Panc1 (cell line): ENCODE measurements around the gene SDC3. TPM values are rescaled to one million over a fixed set of nuclear protein-coding genes. Genes with fewer than 3 reads are reported as not detected.

ENCODE experiments used
- ATAC-seq: fragments of 200-7000 bp; cut with Tn5 transposase; 2 replicates; pipeline ENCODE4 v1.9.1; 2020; ENCODE audit warnings: mild to moderate bottlenecking, moderate library complexity
- BruUV-seq: library from RNA; stranded (reverse); fragments of 400-500 nt; replicated peaks from 2 replicates; lab custom pipeline; 2021; lab: Mats Ljungman, UMichigan
- CTCF ChIA-PET: fragments of 300-600 bp; sonication (Branson Sonifier 250); formaldehyde crosslinking; loops from one replicate; lab custom pipeline; 2022; ENCODE audit warnings: antibody characterized with exemption; lab: Charles Lee
- POLR2A ChIA-PET: fragments of 300-600 bp; sonication (Branson Sonifier 250); formaldehyde crosslinking; loops from one replicate; lab custom pipeline; 2022; ENCODE audit warnings: antibody characterized with exemption; lab: Charles Lee
- DNase-seq: peaks from one replicate; pipeline ENCODE4 v3.0.0-alpha.2; 2010; ENCODE audit warnings: low read depth, low spot score
- H3K27ac ChIP-seq: 2 replicates; pipeline ENCODE4 v1.5.1; 2011; ENCODE audit warnings: mild to moderate bottlenecking, low read length, inconsistent platforms
- H3K27me3 ChIP-seq: fragments of 200-500 bp; sonication (Bioruptor generic); 2 replicates; pipeline ENCODE4 v1.6.0; 2014; ENCODE audit warnings: low read length, inconsistent platforms; ENCODE audit not compliant: control insufficient read depth, insufficient read depth
- H3K36me3 ChIP-seq: fragments of 200-500 bp; sonication (Bioruptor generic); 2 replicates; pipeline ENCODE4 v1.5.1; 2014; ENCODE audit warnings: inconsistent platforms, mild to moderate bottlenecking, low read length, moderate library complexity; ENCODE audit not compliant: control insufficient read depth, insufficient read depth
- H3K4me1 ChIP-seq: 2 replicates; pipeline ENCODE4 v1.5.1; 2011; ENCODE audit warnings: inconsistent platforms, mild to moderate bottlenecking, low read length, moderate library complexity; ENCODE audit not compliant: control insufficient read depth, insufficient read depth
- H3K4me3 ChIP-seq, 2 experiments: 2 replicates each; pipeline ENCODE4 v1.5.1; 2011 to 2012; ENCODE audit warnings: low read depth in 2 of 2, low read length in 2 of 2, mild to moderate bottlenecking in 2 of 2, inconsistent platforms in 1 of 2, moderate library complexity in 1 of 2
- H3K9me3 ChIP-seq: fragments of 200-500 bp; sonication (Bioruptor generic); 2 replicates; pipeline ENCODE4 v1.5.1; 2014; ENCODE audit warnings: low read depth, mild to moderate bottlenecking, inconsistent platforms, low read length, moderate library complexity; ENCODE audit not compliant: control insufficient read depth, insufficient read depth
- POLR2AphosphoS5 ChIP-seq: IDR thresholded peaks from 2 replicates; pipeline ENCODE4 v1.6.1; 2012; ENCODE audit warnings: mild to moderate bottlenecking, low read depth, low read length, moderate library complexity
- SIN3A ChIP-seq: IDR thresholded peaks from 2 replicates; pipeline ENCODE4 v1.6.1; 2012; ENCODE audit warnings: low read depth, mild to moderate bottlenecking, low read length, moderate library complexity, borderline replicate concordance; ENCODE audit not compliant: insufficient read depth
- TCF7L2 ChIP-seq: IDR thresholded peaks from 2 replicates; pipeline ENCODE4 v1.6.1; 2011; ENCODE audit warnings: mild to moderate bottlenecking, low read depth, low read length, inconsistent platforms
- in situ Hi-C: cut with HindIII; loops from 2 replicates; pipeline ENCODE4 v1.10.0; 2016; ENCODE audit warnings: low sequenced_read_pairs, low pct_unique_long_range_greater_than_20kb
- intact Hi-C: fragments of 100-400 bp; cut with micrococcal nuclease; formaldehyde crosslinking; loops from one replicate; pipeline ENCODE4 v1.10.0; 2022; ENCODE audit not compliant: unreplicated experiment
- total RNA-seq: library from RNA; stranded (reverse); gene quantifications from one replicate; pipeline ENCODE4 v1.2.1, GENCODE V29; 2021; ENCODE audit not compliant: unreplicated experiment
- TF ChIP-seq, protein P1 (sequence below), 2 experiments: IDR thresholded peaks; 2 replicates each; pipeline ENCODE4 v1.6.1; 2011 to 2012; ENCODE audit warnings: low read depth in 2 of 2, control low read depth in 1 of 2, low read length in 1 of 2, mild to moderate bottlenecking in 1 of 2, moderate library complexity in 1 of 2; ENCODE audit not compliant: insufficient read depth in 1 of 2
- TF ChIP-seq, protein P2 (sequence below): fragments of 450-650 bp; IDR thresholded peaks from 2 replicates; pipeline ENCODE4 v1.5.1; 2017; ENCODE audit warnings: mild to moderate bottlenecking

Gene SDC3
- total RNA-seq, 1 experiment from 2014 or later: 36.1 TPM

DNA sequence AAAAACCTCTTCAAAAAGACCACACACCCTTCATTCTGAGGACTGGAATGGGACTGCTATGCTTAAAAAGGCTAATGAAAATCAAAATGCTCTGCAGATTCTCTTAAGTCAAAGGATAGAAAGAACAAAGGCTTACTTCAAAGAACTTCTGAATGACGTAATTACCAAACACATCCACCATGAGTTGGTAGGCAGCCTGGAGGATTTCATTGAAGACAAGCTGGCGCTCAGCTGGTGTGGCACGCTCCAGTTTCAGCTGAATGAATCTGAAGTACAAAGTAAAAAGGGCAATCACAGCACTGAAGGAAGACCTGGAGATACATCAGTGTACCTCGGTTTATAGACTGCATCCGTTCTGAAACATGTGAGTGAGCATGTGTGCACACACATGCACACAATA is 43.5 kb upstream of the SDC3 start:
- in situ Hi-C loops (no loop called here), intact Hi-C loops (no loop called here)
- ATAC-seq: no peak
- H3K9me3 ChIP-seq: no peaks in the 10 kb centered on the region
- no peak overlapping the region for H3K27ac ChIP-seq
- CTCF ChIA-PET: no interaction called here
- H3K4me1 ChIP-seq: no peaks in the 10 kb centered on the region
- H3K27me3 ChIP-seq: no peaks in the 10 kb centered on the region
- BruUV-seq: no TSS peak
- DNase-seq: no peak
- POLR2A ChIA-PET: no interaction called here
- TF ChIP-seq, protein P1, sequence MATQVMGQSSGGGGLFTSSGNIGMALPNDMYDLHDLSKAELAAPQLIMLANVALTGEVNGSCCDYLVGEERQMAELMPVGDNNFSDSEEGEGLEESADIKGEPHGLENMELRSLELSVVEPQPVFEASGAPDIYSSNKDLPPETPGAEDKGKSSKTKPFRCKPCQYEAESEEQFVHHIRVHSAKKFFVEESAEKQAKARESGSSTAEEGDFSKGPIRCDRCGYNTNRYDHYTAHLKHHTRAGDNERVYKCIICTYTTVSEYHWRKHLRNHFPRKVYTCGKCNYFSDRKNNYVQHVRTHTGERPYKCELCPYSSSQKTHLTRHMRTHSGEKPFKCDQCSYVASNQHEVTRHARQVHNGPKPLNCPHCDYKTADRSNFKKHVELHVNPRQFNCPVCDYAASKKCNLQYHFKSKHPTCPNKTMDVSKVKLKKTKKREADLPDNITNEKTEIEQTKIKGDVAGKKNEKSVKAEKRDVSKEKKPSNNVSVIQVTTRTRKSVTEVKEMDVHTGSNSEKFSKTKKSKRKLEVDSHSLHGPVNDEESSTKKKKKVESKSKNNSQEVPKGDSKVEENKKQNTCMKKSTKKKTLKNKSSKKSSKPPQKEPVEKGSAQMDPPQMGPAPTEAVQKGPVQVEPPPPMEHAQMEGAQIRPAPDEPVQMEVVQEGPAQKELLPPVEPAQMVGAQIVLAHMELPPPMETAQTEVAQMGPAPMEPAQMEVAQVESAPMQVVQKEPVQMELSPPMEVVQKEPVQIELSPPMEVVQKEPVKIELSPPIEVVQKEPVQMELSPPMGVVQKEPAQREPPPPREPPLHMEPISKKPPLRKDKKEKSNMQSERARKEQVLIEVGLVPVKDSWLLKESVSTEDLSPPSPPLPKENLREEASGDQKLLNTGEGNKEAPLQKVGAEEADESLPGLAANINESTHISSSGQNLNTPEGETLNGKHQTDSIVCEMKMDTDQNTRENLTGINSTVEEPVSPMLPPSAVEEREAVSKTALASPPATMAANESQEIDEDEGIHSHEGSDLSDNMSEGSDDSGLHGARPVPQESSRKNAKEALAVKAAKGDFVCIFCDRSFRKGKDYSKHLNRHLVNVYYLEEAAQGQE (IDR thresholded peaks at IDR 0.05; ENCODE audit: insufficient read depth in 1 of 2, low read depth in 2 of 2, low read length in 1 of 2): no peak
- no peak for TF ChIP-seq POLR2AphosphoS5
- no peak for TF ChIP-seq TCF7L2
- TF ChIP-seq SIN3A: no peak
- TF ChIP-seq, protein P2, sequence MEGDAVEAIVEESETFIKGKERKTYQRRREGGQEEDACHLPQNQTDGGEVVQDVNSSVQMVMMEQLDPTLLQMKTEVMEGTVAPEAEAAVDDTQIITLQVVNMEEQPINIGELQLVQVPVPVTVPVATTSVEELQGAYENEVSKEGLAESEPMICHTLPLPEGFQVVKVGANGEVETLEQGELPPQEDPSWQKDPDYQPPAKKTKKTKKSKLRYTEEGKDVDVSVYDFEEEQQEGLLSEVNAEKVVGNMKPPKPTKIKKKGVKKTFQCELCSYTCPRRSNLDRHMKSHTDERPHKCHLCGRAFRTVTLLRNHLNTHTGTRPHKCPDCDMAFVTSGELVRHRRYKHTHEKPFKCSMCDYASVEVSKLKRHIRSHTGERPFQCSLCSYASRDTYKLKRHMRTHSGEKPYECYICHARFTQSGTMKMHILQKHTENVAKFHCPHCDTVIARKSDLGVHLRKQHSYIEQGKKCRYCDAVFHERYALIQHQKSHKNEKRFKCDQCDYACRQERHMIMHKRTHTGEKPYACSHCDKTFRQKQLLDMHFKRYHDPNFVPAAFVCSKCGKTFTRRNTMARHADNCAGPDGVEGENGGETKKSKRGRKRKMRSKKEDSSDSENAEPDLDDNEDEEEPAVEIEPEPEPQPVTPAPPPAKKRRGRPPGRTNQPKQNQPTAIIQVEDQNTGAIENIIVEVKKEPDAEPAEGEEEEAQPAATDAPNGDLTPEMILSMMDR: no peak
- peaks cover 54% of the 10 kb centered on the region for H3K36me3 ChIP-seq
- H3K4me3 ChIP-seq: no peak overlapping the region

DNA sequence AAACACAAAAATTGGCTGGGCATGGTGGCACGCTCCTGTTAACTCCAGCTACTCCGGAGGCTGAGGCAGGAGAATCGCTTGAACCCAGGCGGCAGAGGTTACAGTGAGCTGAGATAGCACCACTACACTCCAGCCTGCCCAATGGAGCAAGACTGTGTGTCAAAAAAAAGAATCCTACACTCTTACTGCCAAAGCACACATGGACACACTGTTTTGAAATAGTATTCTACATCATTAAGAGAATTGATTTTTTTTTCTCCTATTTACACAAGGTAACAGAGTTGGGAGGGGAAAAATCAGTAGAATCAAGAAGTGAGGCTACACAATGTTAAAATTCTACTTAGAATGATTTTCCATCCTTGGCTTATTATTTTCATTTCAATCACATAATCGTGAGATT is 42.1 kb upstream of the SDC3 start:
- BruUV-seq: no TSS peak
- in situ Hi-C loops (no loop called here), intact Hi-C loops (no loop called here)
- ChIA-PET POLR2A (no interaction called here), CTCF (no interaction called here)
- Histone ChIP-seq H3K4me3 (no peak overlapping the region), H3K27me3 (no peaks in the 10 kb centered on the region), H3K9me3 (no peaks in the 10 kb centered on the region), H3K4me1 (no peaks in the 10 kb centered on the region), H3K36me3 (peaks cover 54% of the 10 kb centered on the region), H3K27ac (no peak overlapping the region)
- DNase-seq (no peak), ATAC-seq (no peak)
- TF ChIP-seq, protein P2: no peak
- no peak for TF ChIP-seq SIN3A

DNA sequence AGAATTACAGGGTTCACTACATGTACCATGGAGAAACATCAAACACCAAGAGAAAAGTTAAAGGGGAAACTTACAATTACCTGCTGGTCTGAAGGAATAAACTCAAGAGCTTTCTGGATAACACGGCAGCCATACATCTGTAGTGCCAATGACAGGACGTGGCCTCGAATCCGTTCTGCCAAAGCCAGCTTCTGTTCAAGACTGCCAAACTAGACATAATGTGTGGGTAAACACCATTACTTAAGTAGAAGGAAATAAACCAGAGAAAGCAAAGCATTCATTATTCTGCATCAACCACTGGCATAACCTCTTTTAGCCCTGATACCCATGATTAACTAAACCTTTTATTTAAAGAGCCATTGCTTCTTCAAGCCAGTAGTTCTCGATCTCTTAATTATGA is 41.5 kb upstream of the SDC3 start:
- no peaks in the 10 kb centered on the region for H3K4me1 ChIP-seq
- TF ChIP-seq, protein P1 (IDR thresholded peaks at IDR 0.05; ENCODE audit: insufficient read depth in 1 of 2, low read depth in 2 of 2, low read length in 1 of 2): no peak
- TF ChIP-seq SIN3A (no peak), TCF7L2 (no peak), POLR2AphosphoS5 (no peak)
- TF ChIP-seq, protein P2: no peak
- DNase-seq: no peak
- H3K4me3 ChIP-seq: no peak overlapping the region
- H3K27ac ChIP-seq: no peak overlapping the region
- ChIA-PET POLR2A (no interaction called here), CTCF (no interaction called here)
- no peaks in the 10 kb centered on the region for H3K9me3 ChIP-seq
- intact Hi-C loops: no loop called here
- no TSS peak for BruUV-seq
- in situ Hi-C loops: no loop called here
- ATAC-seq: no peak
- no peaks in the 10 kb centered on the region for H3K27me3 ChIP-seq
- H3K36me3 ChIP-seq: peaks cover 55% of the 10 kb centered on the region
